ENCODE data around the gene PDZD2. TPM values are rescaled to one million over a fixed set of nuclear protein-coding genes. Genes with fewer than 3 reads are reported as not detected.

The PDZD2 gene
- total RNA-seq, 4 donors from 2014 or later, result 6.2 to 21.4 (median 11.8) TPM

DNA sequence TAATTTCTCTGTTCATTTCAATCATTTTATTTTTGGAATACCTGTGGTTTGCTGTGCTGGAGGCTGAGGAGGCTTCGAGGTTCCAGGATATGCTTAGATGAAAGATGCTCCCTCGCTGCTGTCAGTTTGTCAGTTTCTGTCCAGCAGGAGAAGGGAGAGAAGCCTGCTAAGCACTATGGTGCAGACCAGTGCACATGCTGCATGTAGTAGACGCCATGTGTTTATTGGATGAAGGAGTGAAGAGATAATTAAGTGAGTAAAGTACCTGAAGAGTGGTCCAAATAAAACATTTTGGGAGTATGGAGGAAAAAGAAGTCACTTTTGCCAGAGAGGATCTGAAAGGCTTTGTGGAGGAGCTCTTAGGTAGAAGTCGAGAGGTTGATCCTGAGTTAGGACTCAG lies 2.1 kb downstream of the PDZD2 start:
- Histone ChIP-seq H3K27me3 (no peaks in the 10 kb centered on the region), H3K4me3 (no peak overlapping the region), H3K27ac (no peak overlapping the region), H3K9me3 (no peaks in the 10 kb centered on the region), H3K4me1 (peaks cover 0 to 5% of the 10 kb centered on the region in 2 donors), H3K36me3 (no peaks in the 10 kb centered on the region)
- no peak for DNase-seq
- intact Hi-C loops (cut with DNase I; ENCODE audit: low total_unique reads), result no loop called here
- no peak for TF ChIP-seq POLR2A (IDR thresholded peaks at IDR 0.05)
- TF ChIP-seq, protein P1, sequence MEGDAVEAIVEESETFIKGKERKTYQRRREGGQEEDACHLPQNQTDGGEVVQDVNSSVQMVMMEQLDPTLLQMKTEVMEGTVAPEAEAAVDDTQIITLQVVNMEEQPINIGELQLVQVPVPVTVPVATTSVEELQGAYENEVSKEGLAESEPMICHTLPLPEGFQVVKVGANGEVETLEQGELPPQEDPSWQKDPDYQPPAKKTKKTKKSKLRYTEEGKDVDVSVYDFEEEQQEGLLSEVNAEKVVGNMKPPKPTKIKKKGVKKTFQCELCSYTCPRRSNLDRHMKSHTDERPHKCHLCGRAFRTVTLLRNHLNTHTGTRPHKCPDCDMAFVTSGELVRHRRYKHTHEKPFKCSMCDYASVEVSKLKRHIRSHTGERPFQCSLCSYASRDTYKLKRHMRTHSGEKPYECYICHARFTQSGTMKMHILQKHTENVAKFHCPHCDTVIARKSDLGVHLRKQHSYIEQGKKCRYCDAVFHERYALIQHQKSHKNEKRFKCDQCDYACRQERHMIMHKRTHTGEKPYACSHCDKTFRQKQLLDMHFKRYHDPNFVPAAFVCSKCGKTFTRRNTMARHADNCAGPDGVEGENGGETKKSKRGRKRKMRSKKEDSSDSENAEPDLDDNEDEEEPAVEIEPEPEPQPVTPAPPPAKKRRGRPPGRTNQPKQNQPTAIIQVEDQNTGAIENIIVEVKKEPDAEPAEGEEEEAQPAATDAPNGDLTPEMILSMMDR (IDR thresholded peaks at IDR 0.05), result no peak

DNA sequence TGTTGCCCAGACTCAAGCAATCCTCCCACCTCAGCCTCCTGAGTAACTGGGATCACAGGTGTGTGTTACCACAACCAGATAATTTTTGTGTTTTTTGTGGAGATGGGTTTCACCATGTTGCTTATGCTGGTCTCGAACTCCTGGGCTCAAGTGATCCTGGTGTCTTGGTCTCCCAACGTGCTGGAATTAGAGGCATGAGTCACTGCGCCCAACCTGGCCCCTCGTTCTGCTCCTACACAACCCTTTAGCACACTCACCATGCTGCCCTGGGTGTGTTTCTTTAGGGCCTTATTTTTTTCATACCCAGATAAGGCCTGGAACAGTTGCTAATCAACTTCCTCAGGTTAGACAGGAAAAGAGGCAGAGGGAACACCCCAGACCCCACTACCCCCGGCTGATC lies 2.6 kb downstream of the PDZD2 start:
- Histone ChIP-seq H3K9me3 (no peaks in the 10 kb centered on the region), H3K4me3 (no peak overlapping the region), H3K4me1 (peaks cover 0 to 5% of the 10 kb centered on the region in 2 donors), H3K27me3 (no peaks in the 10 kb centered on the region), H3K27ac (no peak overlapping the region), H3K36me3 (no peaks in the 10 kb centered on the region)
- TF ChIP-seq, protein P1 (IDR thresholded peaks at IDR 0.05), result no peak
- no peak for TF ChIP-seq POLR2A (IDR thresholded peaks at IDR 0.05)
- DNase-seq, result no peak
- intact Hi-C loops (cut with DNase I; ENCODE audit: low total_unique reads), result no loop called here

DNA sequence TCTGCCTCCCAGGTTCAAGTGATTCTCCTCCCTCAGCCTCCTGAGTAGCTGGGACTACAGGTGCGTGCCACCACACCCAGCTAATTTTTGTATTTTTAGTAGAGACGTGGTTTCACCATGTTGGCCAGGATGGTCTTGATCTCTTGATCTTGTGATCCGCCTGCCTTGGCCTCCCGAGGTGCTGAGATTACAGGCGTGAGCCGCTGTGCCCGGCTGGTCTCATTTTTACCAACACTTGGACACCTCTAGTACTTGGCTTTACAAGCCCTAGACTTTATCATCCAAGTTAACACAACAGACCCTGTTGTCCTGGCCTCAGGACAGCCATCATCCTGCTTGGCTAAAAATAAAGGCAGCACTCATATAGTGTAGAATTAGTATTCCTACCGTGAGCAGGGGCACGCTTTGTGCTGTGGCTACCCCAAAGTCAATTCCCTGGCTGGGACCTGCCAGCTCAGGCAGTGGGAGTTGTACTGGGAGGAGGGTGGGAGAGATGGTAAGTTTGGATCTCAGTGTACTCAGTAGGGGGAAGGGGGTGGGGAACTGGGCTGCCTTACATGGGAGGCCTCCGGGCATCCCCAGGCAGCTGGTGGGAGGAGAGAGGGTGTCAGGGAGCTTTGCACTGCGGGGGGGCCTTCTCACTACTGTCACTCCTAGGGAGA lies 6.6 kb downstream of the PDZD2 start:
- no peaks in the 10 kb centered on the region for H3K9me3 ChIP-seq
- H3K4me3 ChIP-seq, result no peak overlapping the region
- no peak overlapping the region for H3K27ac ChIP-seq
- DNase-seq, result no peak
- intact Hi-C loops (cut with DNase I; ENCODE audit: low total_unique reads), result no loop called here
- no peaks in the 10 kb centered on the region for H3K36me3 ChIP-seq
- no peaks in the 10 kb centered on the region for H3K4me1 ChIP-seq
- H3K27me3 ChIP-seq, result no peaks in the 10 kb centered on the region
- TF ChIP-seq, protein P1 (IDR thresholded peaks at IDR 0.05), result no peak
- no peak for TF ChIP-seq POLR2A (IDR thresholded peaks at IDR 0.05)

DNA sequence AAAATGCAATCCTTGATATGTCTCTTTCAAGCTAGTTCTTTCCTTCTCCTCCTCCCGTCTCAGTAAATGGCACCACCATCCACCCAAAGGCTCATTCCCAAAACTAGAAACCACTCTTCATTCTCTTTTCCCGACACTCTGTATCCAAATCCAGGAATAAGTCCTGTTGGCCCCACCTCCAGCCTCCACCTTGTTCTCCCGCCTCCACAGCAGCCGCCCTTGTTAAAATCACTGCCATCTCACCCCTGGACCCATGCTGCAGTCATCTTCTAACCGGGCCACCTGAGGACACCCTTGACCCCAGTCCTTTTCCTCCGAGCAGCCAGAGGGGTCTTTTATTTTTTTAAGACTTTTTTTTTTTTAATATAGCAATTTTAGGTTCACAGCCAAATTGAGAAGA lies 9.4 kb downstream of the PDZD2 start:
- intact Hi-C loops (cut with DNase I; ENCODE audit: low total_unique reads), result no loop called here
- H3K9me3 ChIP-seq, result no peaks in the 10 kb centered on the region
- TF ChIP-seq POLR2A (IDR thresholded peaks at IDR 0.05), result no peak
- TF ChIP-seq, protein P1 (IDR thresholded peaks at IDR 0.05), result no peak

DNA sequence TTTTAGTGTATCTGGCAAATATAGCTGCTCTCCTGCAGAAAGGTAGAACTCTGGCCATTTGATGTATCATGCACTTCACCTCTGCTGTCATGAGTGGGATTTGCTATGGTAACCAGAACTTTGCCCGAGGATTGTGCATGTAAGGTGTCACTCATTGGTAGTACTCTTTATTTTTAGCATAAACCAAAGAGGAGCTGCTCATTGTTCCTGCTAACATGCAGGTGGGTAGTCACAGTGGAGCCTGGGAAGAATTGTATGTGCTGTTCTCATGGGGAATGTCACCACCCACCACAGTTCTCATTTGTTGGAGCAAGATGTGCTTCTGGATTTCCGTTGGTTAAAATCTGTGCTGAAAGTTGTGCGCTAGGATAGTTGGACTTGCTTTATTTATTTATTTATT lies 12.3 kb downstream of the PDZD2 start:
- Histone ChIP-seq H3K4me1 (no peaks in the 10 kb centered on the region), H3K4me3 (no peak overlapping the region), H3K9me3 (no peaks in the 10 kb centered on the region), H3K27ac (no peak overlapping the region), H3K36me3 (no peaks in the 10 kb centered on the region), H3K27me3 (no peaks in the 10 kb centered on the region)
- intact Hi-C loops (cut with DNase I; ENCODE audit: low total_unique reads), result no loop called here
- TF ChIP-seq, protein P1 (IDR thresholded peaks at IDR 0.05), result no peak
- no peak for TF ChIP-seq POLR2A (IDR thresholded peaks at IDR 0.05)
- no peak for DNase-seq

More for the DNA sequence above, 9.4 kb downstream of the PDZD2 start:
- Histone ChIP-seq H3K4me1 (no peaks in the 10 kb centered on the region), H3K27ac (no peak overlapping the region), H3K36me3 (no peaks in the 10 kb centered on the region), H3K27me3 (no peaks in the 10 kb centered on the region), H3K4me3 (no peak overlapping the region)
- no peak for DNase-seq
